HUES6 (cell line): Measurements from ENCODE around the gene NFATC1.

ENCODE experiments used
- H3K27ac ChIP-seq: 2 replicates; pipeline ENCODE4 v1.7.0; 2013; ENCODE audit warnings: low read depth, mild to moderate bottlenecking, low read length, inconsistent platforms
- H3K27me3 ChIP-seq: 2 replicates; pipeline ENCODE4 v1.6.1; 2013; ENCODE audit warnings: low read length; ENCODE audit not compliant: control insufficient read depth, insufficient read depth
- H3K36me3 ChIP-seq: 2 replicates; pipeline ENCODE4 v1.6.1; 2013; ENCODE audit warnings: low read length; ENCODE audit not compliant: control insufficient read depth, insufficient read depth
- H3K4me1 ChIP-seq: 2 replicates; pipeline ENCODE4 v1.6.1; 2013; ENCODE audit warnings: low read length; ENCODE audit not compliant: control insufficient read depth, insufficient read depth
- H3K4me3 ChIP-seq: 2 replicates; pipeline ENCODE4 v1.5.1; 2013; ENCODE audit warnings: low read depth, low read length
- H3K9ac ChIP-seq: one replicate; pipeline ENCODE4 v1.6.1; 2013; ENCODE audit warnings: mild to moderate bottlenecking, low read length
- H3K9me3 ChIP-seq: 2 replicates; pipeline ENCODE4 v1.6.1; 2013; ENCODE audit warnings: low read depth, low read length; ENCODE audit not compliant: control insufficient read depth, insufficient read depth

Gene NFATC1

GRCh38 chr18:79409313-79409712 is 13.6 kb downstream of the NFATC1 start:
- H3K4me1 ChIP-seq: peaks cover 23% of the 10 kb centered on the region
- H3K27ac ChIP-seq: no peak overlapping the region
- H3K9ac ChIP-seq: no peak overlapping the region
- H3K27me3 ChIP-seq: no peaks in the 10 kb centered on the region
- 0 out of 2 replicates have a peak, but pooled peaks cover 2% of the 10 kb centered on the region for H3K9me3 ChIP-seq
- H3K4me3 ChIP-seq: no peak overlapping the region
- H3K36me3 ChIP-seq: peaks cover 17% of the 10 kb centered on the region

- H3K36me3 ChIP-seq: peaks cover 21% of the 10 kb centered on the region
- H3K4me3 ChIP-seq: no peak overlapping the region
- H3K9me3 ChIP-seq: 0 out of 2 replicates have a peak, but pooled peaks cover 2% of the 10 kb centered on the region
- no peaks in the 10 kb centered on the region for H3K27me3 ChIP-seq
- no peak overlapping the region for H3K27ac ChIP-seq
- H3K4me1 ChIP-seq: peaks cover 19% of the 10 kb centered on the region
- H3K9ac ChIP-seq: no peak overlapping the region
Observed at GRCh38 chr18:79410171-79410641, 14.5 kb downstream of the NFATC1 start.

- peaks cover 12% of the 10 kb centered on the region for H3K4me1 ChIP-seq
- no peak overlapping the region for H3K27ac ChIP-seq
- H3K9me3 ChIP-seq: 0 out of 2 replicates have a peak, but pooled peaks cover 2% of the 10 kb centered on the region
- peaks cover 21% of the 10 kb centered on the region for H3K36me3 ChIP-seq
- no peak overlapping the region for H3K9ac ChIP-seq
- H3K27me3 ChIP-seq: no peaks in the 10 kb centered on the region
- no peak overlapping the region for H3K4me3 ChIP-seq
Observed at GRCh38 chr18:79410731-79411613, 15.2 kb downstream of the NFATC1 start.

- Histone ChIP-seq H3K27ac (no peak overlapping the region), H3K27me3 (no peaks in the 10 kb centered on the region)
Observed at GRCh38 chr18:79411614-79412526, 16.1 kb downstream of the NFATC1 start.

DNA sequence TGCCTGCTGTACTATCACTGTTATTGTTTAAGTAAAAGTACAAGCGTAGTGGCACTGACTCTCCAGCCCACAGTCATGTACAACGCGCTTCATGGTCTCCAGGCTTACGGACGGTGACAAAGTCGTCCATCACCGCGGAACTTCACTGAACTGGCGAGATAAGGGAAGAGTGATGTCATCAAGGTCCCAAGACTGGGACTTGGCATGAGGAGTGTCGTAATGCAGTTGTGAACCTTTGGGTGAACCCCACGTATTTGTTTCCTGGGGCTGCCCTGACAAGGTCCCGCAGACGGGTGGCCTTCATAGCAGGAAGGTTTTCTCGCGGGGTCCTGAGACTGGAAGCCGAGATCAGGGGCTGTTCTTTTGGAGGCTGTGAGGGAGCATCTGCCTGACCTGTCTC is 17.3 kb downstream of the NFATC1 start:
- no peak overlapping the region for H3K27ac ChIP-seq
- H3K36me3 ChIP-seq: peaks cover 21% of the 10 kb centered on the region
- no peak overlapping the region for H3K4me3 ChIP-seq
- H3K9me3 ChIP-seq: 0 out of 2 replicates have a peak, but pooled peaks cover 2% of the 10 kb centered on the region
- H3K27me3 ChIP-seq: no peaks in the 10 kb centered on the region
- peaks cover 7% of the 10 kb centered on the region; the same call in 1 of the 2 replicates for H3K4me1 ChIP-seq
- H3K9ac ChIP-seq: no peak overlapping the region

More at GRCh38 chr18:79411614-79412526, 16.1 kb downstream of the NFATC1 start:
- Histone ChIP-seq H3K9ac (no peak overlapping the region), H3K4me3 (no peak overlapping the region), H3K9me3 (0 out of 2 replicates have a peak, but pooled peaks cover 2% of the 10 kb centered on the region), H3K4me1 (peaks cover 12% of the 10 kb centered on the region), H3K36me3 (peaks cover 21% of the 10 kb centered on the region)

DNA sequence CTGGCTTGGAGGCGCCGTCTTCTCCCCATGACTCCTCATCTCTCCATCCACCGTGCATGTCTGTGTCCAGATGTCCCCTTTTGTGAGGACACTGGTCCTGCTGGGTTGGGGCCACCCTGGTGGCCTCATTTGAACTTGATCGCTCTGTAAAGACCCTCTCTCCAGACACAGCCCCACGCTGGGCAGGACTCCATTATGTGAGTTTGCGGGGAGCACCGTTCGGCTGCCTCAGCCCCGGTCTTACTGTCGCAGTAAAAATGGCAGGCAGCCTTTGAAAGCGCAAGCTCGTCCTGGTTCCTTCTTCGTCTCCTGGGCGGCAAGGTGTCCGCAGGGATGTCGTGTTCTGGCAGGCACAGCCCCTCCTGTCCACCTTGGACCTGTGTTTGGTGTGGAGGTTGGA is 17.7 kb downstream of the NFATC1 start:
- H3K27ac ChIP-seq: no peak overlapping the region
- peaks cover 21% of the 10 kb centered on the region for H3K36me3 ChIP-seq
- H3K9ac ChIP-seq: no peak overlapping the region
- peaks cover 7% of the 10 kb centered on the region; the same call in 1 of the 2 replicates for H3K4me1 ChIP-seq
- H3K9me3 ChIP-seq: 0 out of 2 replicates have a peak, but pooled peaks cover 2% of the 10 kb centered on the region
- no peak overlapping the region for H3K4me3 ChIP-seq
- no peaks in the 10 kb centered on the region for H3K27me3 ChIP-seq

GRCh38 chr18:79413901-79414300 is 18.2 kb downstream of the NFATC1 start:
- H3K9ac ChIP-seq: no peak overlapping the region
- 0 out of 2 replicates have a peak, but pooled peaks cover 2% of the 10 kb centered on the region for H3K9me3 ChIP-seq
- no peaks in the 10 kb centered on the region for H3K27me3 ChIP-seq
- H3K4me3 ChIP-seq: no peak overlapping the region
- no peak overlapping the region for H3K27ac ChIP-seq
- peaks cover 7% of the 10 kb centered on the region; the same call in 1 of the 2 replicates for H3K4me1 ChIP-seq
- H3K36me3 ChIP-seq: peaks cover 21% of the 10 kb centered on the region

DNA sequence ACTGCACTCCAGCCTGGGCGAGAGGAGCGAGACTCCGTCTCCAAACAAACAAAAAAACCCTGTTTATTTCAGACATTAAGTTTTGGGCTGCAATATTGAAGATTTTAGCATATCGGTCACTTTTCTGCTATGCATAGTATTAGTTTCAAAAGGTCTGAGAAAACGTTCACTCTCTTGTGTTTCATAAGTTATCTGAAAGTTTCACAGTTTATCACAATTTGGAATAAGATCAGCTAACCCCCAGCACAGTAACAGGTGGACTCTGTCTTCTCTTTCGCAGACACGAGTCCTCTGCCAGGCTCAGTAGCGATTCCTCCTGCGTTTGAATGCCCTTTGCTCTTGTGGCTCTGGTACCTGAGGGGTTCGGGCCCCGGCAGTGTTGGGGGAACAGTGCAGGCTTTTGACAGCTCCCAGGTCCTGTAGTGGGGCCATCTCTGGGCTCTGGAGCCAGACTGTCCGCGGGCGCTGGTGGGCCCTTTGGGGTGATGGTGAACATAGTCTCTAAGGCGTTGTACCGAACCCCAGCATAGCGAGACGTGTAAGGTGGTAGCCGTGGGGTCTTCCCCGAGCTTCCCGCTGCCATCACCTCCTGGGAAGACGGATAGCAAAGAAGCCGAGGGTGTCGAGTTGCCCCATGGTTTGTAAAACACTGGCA is 20.4 kb downstream of the NFATC1 start:
- no peaks in the 10 kb centered on the region for H3K9me3 ChIP-seq
- H3K9ac ChIP-seq: no peak overlapping the region
- peaks cover 15% of the 10 kb centered on the region; the same call in 1 of the 2 replicates for H3K36me3 ChIP-seq
- H3K27ac ChIP-seq: no peak overlapping the region
- peaks cover 7% of the 10 kb centered on the region; the same call in 1 of the 2 replicates for H3K4me1 ChIP-seq
- H3K27me3 ChIP-seq: no peaks in the 10 kb centered on the region
- H3K4me3 ChIP-seq: no peak overlapping the region

GRCh38 chr18:79416677-79417052 is 20.9 kb downstream of the NFATC1 start:
- Histone ChIP-seq H3K4me1 (peaks cover 5% of the 10 kb centered on the region; the same call in 1 of the 2 replicates), H3K9me3 (no peaks in the 10 kb centered on the region), H3K9ac (no peak overlapping the region), H3K36me3 (peaks cover 16% of the 10 kb centered on the region; the same call in 1 of the 2 replicates), H3K27me3 (no peaks in the 10 kb centered on the region), H3K27ac (no peak overlapping the region), H3K4me3 (no peak overlapping the region)

DNA sequence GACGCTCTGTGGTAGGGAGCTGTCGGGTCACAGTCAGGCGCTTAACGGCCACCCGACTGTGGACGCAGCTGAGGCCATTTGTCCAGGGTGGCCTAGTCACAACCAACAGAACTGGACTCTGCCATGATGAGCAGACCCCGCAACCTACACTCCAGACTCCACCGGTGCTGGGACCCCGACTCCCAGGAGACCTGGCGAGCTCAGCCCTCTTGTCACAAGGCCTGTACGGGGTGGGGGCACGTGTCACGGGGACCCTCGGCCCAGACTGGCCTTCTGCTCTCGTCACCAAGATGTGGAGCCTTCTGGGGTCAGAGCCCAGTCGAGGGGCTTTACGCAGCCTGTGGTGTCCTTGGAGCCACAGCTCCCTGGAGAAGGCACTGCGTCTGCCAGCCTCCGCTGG is 22.5 kb downstream of the NFATC1 start:
- Histone ChIP-seq H3K27ac (no peak overlapping the region), H3K4me3 (no peak overlapping the region), H3K9me3 (no peaks in the 10 kb centered on the region), H3K9ac (no peak overlapping the region), H3K4me1 (no peaks in the 10 kb centered on the region), H3K36me3 (peaks cover 11% of the 10 kb centered on the region; the same call in 1 of the 2 replicates), H3K27me3 (no peaks in the 10 kb centered on the region)
